Head of caudate nucleus (tissue), 42 donors: ENCODE measurements around the gene NRP2.

Source experiments
- DNase-seq, 42 donors: peaks; one replicate each; pipeline versions ENCODE4 v3.0.0 to v3.0.0-alpha.2; 2020 to 2021; ENCODE audit warnings: mixed read lengths in 7 of 42
- intact Hi-C: fragments of 100-400 bp; cut with DNase I; formaldehyde crosslinking; loops from one replicate; pipeline ENCODE4 v1.15.0; 2022

Gene NRP2

DNA sequence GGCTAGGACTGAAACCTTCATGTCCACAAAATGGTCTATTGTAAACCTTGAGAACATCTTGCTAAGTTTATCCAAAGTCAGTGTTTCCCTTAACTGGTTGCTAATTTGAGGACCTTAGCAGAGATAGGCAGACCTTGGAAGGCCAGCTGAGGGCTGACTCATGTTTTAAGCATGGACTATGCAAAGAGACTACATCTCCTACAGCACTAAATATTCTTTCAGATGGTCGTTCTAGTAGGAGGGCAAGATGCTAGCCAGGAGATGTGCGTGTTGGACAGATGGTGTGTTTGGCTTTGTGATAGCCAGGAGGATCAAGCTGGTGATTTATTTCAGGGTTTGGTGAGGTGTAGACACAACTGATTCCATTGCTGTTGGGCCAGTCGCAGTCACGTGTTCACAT, 75.8 kb downstream of the NRP2 start:
- intact Hi-C loops = no loop called here
- no peak for DNase-seq

DNA sequence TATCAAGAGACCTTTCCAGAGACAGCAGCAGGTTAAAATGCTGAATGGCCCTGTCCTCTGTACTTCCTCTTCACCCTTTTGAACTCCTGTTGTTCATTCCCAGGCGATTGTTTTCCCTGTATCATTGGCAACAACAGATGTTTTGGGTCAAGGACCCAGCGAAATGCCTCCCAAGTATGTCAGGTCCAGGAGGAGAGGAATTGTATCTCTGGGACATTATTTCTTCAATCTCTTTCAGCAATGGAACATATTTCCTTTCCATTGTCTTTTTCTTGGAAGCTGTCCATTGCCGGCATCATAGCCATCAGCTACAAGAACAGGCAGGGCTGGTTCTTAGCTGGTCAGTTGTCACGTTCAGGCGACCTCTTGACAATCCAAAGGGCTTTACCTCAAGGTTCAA, 76.2 kb downstream of the NRP2 start:
- intact Hi-C loops = no loop called here
- no peak for DNase-seq

GRCh38 chr2:205759257-205759656, 77.0 kb downstream of the NRP2 start:
- DNase-seq = no peak
- intact Hi-C loops = no loop called here

DNA sequence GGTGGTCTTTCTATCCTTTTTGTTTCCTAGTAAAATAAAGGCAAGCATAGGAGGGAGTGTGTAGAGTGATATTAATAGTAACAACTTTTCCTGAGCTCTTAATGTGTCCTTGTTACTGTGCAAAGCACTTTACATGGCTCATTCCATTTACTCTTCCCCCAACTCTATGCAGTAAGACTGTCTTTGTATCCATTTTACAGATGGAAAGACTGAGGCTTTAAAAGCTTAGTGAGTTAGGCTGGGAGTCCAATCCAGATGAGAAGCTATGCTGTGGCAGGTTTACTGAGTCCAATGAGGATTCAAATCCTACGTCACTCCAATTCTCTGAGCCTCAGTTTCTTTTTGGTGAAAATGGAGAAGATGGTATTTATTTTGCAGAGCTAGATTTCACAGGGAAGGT, 77.4 kb downstream of the NRP2 start:
- intact Hi-C loops = loop anchor here (10.0 kb wide), 1 partner anchor 165 kb away; no protein-coding TSS in a partner anchor
- no peak for DNase-seq

- no peak for DNase-seq
- intact Hi-C loops = loop anchor here (10.0 kb wide), 1 partner anchor 165 kb away; no protein-coding TSS in a partner anchor
Measured at GRCh38 chr2:205760157-205760556, 77.9 kb downstream of the NRP2 start.

DNA sequence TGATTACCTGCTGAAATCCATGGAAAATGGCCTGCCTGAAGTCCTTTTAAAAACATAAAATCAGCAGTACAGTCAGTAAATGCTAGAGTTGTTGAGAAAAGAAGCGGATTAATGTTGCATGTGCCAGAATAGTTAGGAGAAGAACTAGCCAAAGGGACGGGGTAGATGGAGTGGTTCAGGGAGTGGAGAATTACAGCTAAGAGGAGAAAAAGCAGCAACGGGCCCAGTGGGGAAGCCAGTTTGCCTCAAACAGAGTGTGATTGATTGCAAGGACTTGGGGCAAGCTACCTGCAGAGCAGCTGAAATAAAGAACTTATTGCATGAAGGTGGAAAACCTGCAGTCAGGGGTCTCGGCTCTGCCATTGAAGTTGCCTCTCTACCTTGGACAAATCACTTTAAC, 79.1 kb downstream of the NRP2 start:
- intact Hi-C loops = loop anchor here (10.0 kb wide), 1 partner anchor 163 kb away; no protein-coding TSS in a partner anchor

DNA sequence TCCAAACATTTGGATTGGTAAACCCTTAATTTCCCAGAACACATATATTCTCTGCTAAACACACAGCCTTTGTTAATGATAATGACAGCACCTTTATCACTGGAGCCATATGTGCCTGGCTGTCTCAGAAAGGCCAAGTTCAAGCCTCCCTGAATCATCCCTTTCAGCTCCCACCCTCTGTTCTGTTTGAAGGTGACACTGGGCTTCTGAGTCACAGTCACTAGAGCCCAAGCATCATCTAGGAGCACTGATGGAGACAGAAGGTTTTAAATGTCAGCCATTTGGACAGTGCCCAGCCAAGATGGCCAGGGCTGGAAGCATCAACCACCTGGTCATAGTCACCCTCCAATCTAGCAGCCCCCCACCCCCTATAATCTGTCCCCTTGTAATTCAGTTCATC, 80.6 kb downstream of the NRP2 start:
- intact Hi-C loops = loop anchor here (10.0 kb wide), 1 partner anchor 162 kb away; no protein-coding TSS in a partner anchor

More for the DNA sequence above, 79.1 kb downstream of the NRP2 start:
- no peak for DNase-seq

DNA sequence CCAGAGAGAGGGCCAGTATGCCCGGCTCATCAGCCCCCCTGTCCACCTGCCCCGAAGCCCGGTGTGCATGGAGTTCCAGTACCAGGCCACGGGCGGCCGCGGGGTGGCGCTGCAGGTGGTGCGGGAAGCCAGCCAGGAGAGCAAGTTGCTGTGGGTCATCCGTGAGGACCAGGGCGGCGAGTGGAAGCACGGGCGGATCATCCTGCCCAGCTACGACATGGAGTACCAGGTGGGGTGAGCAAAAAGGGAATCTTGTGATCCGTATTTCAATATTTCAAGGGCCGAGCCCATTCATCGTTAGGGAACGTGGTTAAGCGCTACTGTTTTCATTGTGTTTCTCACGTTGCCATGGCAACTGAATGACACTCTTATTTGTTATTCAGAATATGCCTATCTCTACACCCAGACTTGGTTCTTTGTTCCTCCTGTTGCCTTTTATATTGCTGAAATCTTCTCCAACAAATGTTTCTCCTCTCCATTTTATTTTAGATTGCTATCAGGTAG, 81.5 kb downstream of the NRP2 start:
- peak; percentile 46 to 89 (median 76) for DNase-seq
- intact Hi-C loops = loop anchor here (10.0 kb wide), 1 partner anchor 161 kb away; no protein-coding TSS in a partner anchor

More for the DNA sequence above, 80.6 kb downstream of the NRP2 start:
- no peak for DNase-seq

- DNase-seq = peak in 1 of 42 donors; percentile 13
- intact Hi-C loops = loop anchor here (10.0 kb wide), 1 partner anchor 160 kb away; no protein-coding TSS in a partner anchor
Measured at GRCh38 chr2:205764270-205764746, 82.0 kb downstream of the NRP2 start.

GRCh38 chr2:205765151-205765550, 82.8 kb downstream of the NRP2 start:
- intact Hi-C loops = loop anchor here (10.0 kb wide), 1 partner anchor 160 kb away; no protein-coding TSS in a partner anchor
- DNase-seq = no peak

DNA sequence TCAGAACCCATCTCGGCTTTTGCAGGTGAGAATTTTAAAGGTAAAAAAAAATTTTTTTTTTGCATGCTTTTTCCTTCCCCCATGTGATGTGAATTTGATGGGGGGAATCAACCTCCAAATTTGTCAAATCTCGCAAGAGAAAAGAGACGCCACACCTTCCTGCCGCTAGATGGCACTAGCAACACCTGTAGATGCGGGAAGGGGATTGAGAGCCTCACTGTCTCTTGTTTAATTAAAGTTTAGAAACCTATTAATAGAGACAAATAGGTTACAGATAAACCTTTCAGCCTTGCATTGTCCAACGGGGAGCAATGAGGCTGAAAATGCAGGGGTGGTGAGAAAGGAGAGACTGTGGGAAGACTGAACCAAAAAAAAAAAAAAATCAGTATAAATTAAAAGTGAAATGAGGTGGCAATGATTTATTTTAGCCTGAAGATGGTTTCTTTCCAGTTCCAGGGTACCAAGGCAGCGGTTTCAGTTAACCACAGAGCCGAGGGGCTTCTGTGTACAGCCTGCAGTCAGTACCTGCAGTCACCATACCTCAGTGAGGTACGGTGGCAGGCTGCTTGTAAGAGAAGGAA, 84.6 kb downstream of the NRP2 start:
- DNase-seq = peak; percentile 51 to 90 (median 78)
- intact Hi-C loops = loop anchor here (10.0 kb wide), 1 partner anchor 158 kb away; no protein-coding TSS in a partner anchor

- intact Hi-C loops = loop anchor here (10.0 kb wide), 1 partner anchor 157 kb away; no protein-coding TSS in a partner anchor
- no peak for DNase-seq
Measured at GRCh38 chr2:205767617-205768016, 85.3 kb downstream of the NRP2 start.

DNA sequence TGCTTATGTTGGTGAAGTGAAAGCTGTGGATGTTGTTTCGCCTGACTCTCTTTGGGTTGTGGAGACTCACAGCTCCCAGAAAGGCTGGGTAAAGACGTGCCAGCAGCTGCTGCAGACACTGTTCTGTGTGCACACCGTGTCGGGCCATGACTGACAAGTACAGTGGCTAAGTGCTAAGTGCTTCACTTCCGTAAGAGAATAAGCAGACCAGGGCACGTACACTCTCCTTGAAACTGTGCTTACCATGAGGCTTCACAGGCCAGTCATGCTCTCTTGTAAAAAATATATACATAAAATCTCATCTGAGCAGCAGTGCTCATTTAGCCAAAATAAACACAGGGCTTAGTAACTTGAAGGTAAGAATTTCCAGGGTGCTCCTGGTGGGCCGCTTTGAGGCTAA, 86.0 kb downstream of the NRP2 start:
- intact Hi-C loops = loop anchor here (10.0 kb wide), 1 partner anchor 156 kb away; no protein-coding TSS in a partner anchor

GRCh38 chr2:205768815-205769494, 86.7 kb downstream of the NRP2 start:
- no peak for DNase-seq
- intact Hi-C loops = loop anchor here (10.0 kb wide), 1 partner anchor 156 kb away; no protein-coding TSS in a partner anchor

More for the DNA sequence above, 86.0 kb downstream of the NRP2 start:
- no peak for DNase-seq

DNA sequence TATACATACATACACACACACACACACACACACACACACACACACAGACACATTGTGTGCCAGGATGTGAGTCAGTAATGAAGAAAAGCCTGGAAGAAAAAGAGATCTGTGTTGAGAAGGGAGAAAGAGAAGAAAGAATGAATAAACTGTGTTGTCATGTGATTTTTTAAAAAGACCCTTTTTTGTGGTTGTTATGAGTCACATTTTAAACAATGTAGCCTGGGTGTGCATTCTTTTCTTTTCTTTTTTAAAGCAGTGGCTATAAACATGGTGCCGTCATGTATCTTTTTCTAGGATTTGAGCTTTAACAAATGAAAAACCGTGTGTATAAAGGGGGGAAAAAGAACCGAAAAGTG, 87.2 kb downstream of the NRP2 start:
- no peak for DNase-seq
- intact Hi-C loops = loop anchor here (10.0 kb wide), 1 partner anchor 155 kb away; no protein-coding TSS in a partner anchor

GRCh38 chr2:205769879-205770278, 87.6 kb downstream of the NRP2 start:
- no peak for DNase-seq
- intact Hi-C loops = loop anchor here (5.0 to 10.0 kb wide), 2 partner anchors 117 to 155 kb away; no protein-coding TSS in a partner anchor

DNA sequence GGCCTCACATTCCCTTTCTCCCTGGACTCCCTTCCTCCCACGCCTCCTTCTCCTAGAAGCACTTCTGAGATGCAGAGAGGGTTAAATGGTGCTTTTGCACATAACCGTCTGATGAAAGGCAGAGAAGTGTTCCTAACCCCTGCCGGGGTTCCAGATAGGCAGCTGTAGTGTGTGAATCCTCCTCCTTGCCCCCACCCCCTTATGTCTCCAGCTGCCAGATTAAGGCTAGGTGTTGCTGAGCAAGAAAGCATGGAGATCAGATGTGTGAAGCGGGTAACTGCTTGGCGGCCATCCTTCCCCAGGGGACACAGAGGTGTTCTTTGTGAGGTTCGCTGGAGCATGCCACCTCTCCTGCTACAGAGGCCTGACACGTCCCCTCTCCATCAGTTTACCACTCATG, 88.3 kb downstream of the NRP2 start:
- intact Hi-C loops = loop anchor here (5.0 kb wide), 1 partner anchor 117 kb away; no protein-coding TSS in a partner anchor
- no peak for DNase-seq

DNA sequence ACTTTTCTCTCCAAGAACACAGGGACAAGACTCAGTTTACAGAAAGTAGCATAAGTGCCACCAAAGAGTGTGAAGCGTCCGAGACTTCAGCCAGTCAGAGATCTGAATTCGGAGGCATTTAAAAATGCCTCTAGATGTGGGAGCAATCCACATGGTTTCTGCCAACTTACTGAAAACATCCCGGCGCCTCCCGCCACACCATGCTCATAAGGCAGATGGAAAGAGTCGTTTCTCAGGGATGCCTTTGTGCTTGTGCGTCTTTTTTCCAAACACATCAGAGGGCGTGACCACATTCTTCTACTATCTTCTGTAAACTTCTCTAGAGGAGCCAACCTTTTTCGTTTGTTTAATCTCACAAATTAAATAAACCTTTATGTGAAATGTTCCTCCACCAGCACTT, 88.7 kb downstream of the NRP2 start:
- DNase-seq = no peak
- intact Hi-C loops = loop anchor here (5.0 kb wide), 1 partner anchor 116 kb away; no protein-coding TSS in a partner anchor

GRCh38 chr2:205771666-205772065, 89.4 kb downstream of the NRP2 start:
- intact Hi-C loops = loop anchor here (5.0 kb wide), 1 partner anchor 116 kb away; no protein-coding TSS in a partner anchor

More at GRCh38 chr2:205771666-205772065, 89.4 kb downstream of the NRP2 start:
- no peak for DNase-seq
